ENCODE measurements around the gene AGPAT2. TPM values are rescaled to one million over a fixed set of nuclear protein-coding genes. Genes with fewer than 3 reads are reported as not detected.

Gene AGPAT2
- total RNA-seq, 2 donors from 2014 or later: 71.9 to 81.9 TPM

GRCh38 chr9:136690104-136690805 lies 3.0 kb upstream of the AGPAT2 start:
- H3K27me3 ChIP-seq: no peaks in the 10 kb centered on the region
- no peaks in the 10 kb centered on the region for H3K9me3 ChIP-seq
- DNase-seq (ENCODE audit: low spot score): peak; percentile 80
- no peaks in the 10 kb centered on the region for H3K36me3 ChIP-seq
- H3K4me3 ChIP-seq: no peak overlapping the region
- H3K4me1 ChIP-seq: peaks cover 0 to 74% of the 10 kb centered on the region in 2 donors
- TF ChIP-seq CTCF (IDR thresholded peaks at IDR 0.05): no peak
- peak overlapping the region; percentile 84 to 95 for H3K27ac ChIP-seq

GRCh38 chr9:136689108-136689460 lies 1.8 kb upstream of the AGPAT2 start:
- Histone ChIP-seq H3K9me3 (no peaks in the 10 kb centered on the region), H3K27ac (peak overlapping the region; percentile 84 to 95), H3K27me3 (no peaks in the 10 kb centered on the region), H3K36me3 (no peaks in the 10 kb centered on the region), H3K4me1 (peaks cover 0 to 76% of the 10 kb centered on the region in 2 donors), H3K4me3 (no peak overlapping the region)
- TF ChIP-seq CTCF (IDR thresholded peaks at IDR 0.05): no peak
- DNase-seq (ENCODE audit: low spot score): no peak

- Histone ChIP-seq H3K27ac (peak overlapping the region; percentile 84 to 95), H3K36me3 (no peaks in the 10 kb centered on the region), H3K4me1 (peaks cover 0 to 77% of the 10 kb centered on the region in 2 donors), H3K27me3 (no peaks in the 10 kb centered on the region), H3K4me3 (no peak overlapping the region), H3K9me3 (no peaks in the 10 kb centered on the region)
- TF ChIP-seq CTCF (IDR thresholded peaks at IDR 0.05): no peak
- no peak for DNase-seq (ENCODE audit: low spot score)
Measured at GRCh38 chr9:136688274-136689107, 1.2 kb upstream of the AGPAT2 start.

GRCh38 chr9:136687721-136688223 lies 515 bp upstream of the AGPAT2 start:
- DNase-seq (ENCODE audit: low spot score): no peak
- TF ChIP-seq CTCF (IDR thresholded peaks at IDR 0.05): no peak
- H3K9me3 ChIP-seq: no peaks in the 10 kb centered on the region
- H3K27ac ChIP-seq: peak overlapping the region; percentile 84 to 95
- no peaks in the 10 kb centered on the region for H3K36me3 ChIP-seq
- H3K4me1 ChIP-seq: peaks cover 0 to 80% of the 10 kb centered on the region in 2 donors
- H3K4me3 ChIP-seq: peak overlapping the region; percentile 80 to 87
- no peaks in the 10 kb centered on the region for H3K27me3 ChIP-seq

- Histone ChIP-seq H3K27me3 (no peaks in the 10 kb centered on the region), H3K36me3 (no peaks in the 10 kb centered on the region), H3K4me1 (peaks cover 0 to 88% of the 10 kb centered on the region in 2 donors), H3K9me3 (no peaks in the 10 kb centered on the region), H3K4me3 (peak overlapping the region; percentile 80 to 87), H3K27ac (peak overlapping the region; percentile 84 to 95)
- DNase-seq (ENCODE audit: low spot score): no peak
- TF ChIP-seq CTCF (IDR thresholded peaks at IDR 0.05): no peak
Measured at GRCh38 chr9:136686534-136686793, 793 bp downstream of the AGPAT2 start.

Data from right atrium auricular region (tissue), 2 donors.